Ecto neural progenitor cell (in vitro differentiated cells): ENCODE data around the gene PADI2.
A peak's percentile ranks its signal among the peaks of the same experiment; 100 is the strongest.

Source experiments
- DNase-seq: peaks from one replicate; pipeline ENCODE4 v3.0.0-alpha.2; 2018; ENCODE audit warnings: low spot score

PADI2 gene

GRCh38 chr1:17139637-17140036 lies 20.4 kb upstream of the PADI2 start:
- no peak for DNase-seq

DNA sequence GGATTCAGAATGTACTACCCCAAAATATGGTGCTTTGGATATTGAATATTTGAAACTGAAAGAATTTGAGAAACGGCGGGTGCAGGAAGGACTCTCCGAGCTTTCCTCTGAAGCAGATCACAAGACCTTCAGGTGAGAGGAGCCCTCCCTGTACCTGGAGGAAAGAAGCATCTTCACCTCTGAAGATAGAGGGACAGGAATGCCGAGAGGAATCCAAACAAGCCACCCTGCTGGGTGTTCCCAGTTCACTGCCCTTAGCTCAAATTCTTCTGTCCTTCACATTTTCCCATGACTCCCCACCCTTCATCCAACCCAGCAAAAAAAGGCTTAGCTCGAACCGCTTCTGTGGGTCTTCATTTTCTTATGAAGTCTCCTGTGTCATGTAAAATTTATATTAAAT lies 18.2 kb upstream of the PADI2 start:
- no peak for DNase-seq

- no peak for DNase-seq
Observed at GRCh38 chr1:17136936-17137335, 17.7 kb upstream of the PADI2 start.

- no peak for DNase-seq
Observed at GRCh38 chr1:17136145-17136544, 16.9 kb upstream of the PADI2 start.

- no peak for DNase-seq
Observed at GRCh38 chr1:17135530-17135929, 16.3 kb upstream of the PADI2 start.

- DNase-seq = no peak
Observed at GRCh38 chr1:17134724-17135123, 15.5 kb upstream of the PADI2 start.

DNA sequence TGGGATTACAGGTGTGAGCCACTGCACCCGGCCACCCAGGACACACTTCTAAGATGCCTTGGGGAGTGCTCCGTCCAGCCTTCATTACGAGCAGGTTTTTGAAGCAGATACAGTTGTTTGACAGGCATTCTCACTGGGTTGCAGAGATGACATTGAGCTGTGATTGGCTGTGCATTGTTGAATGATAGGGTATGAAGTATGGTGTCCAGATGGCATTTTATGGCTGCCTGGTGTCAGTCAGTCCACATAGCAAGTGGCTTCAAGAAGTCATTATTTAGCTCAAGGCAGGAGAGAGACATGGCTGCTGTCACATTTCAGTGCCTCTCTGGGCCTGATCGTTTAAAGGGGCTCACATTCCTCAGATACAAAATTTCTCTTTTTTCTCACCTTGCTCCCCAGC lies 14.8 kb upstream of the PADI2 start:
- no peak for DNase-seq

GRCh38 chr1:17130138-17130635 lies 10.9 kb upstream of the PADI2 start:
- no peak for DNase-seq

GRCh38 chr1:17128361-17128760 lies 9.1 kb upstream of the PADI2 start:
- DNase-seq = no peak

DNA sequence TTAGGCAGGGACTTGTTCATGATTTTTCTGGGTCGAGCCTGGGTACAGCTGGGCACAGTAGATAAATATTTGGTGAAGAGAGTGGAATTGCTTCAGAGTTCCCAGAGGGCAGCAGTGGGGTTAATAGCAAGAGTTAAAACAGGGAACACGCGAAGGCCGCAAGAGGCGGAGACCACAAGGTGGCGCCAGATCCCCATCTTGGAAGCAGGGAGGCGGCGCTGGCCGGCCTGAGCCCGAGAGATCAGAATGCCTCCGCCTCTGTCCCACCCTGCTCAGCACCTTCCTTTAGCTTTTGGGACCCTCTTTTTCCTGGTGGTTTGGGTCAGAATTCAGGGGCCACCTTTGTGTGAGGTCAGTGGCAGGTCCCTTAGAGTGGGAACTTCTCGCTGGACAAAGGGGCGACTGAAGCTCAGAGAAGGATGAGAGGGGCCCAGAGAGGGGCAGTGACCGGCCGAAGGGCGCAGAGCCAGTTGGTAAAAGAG lies 6.5 kb upstream of the PADI2 start:
- peak; percentile 94 for DNase-seq

GRCh38 chr1:17123196-17124045 lies 4.2 kb upstream of the PADI2 start:
- no peak for DNase-seq

DNA sequence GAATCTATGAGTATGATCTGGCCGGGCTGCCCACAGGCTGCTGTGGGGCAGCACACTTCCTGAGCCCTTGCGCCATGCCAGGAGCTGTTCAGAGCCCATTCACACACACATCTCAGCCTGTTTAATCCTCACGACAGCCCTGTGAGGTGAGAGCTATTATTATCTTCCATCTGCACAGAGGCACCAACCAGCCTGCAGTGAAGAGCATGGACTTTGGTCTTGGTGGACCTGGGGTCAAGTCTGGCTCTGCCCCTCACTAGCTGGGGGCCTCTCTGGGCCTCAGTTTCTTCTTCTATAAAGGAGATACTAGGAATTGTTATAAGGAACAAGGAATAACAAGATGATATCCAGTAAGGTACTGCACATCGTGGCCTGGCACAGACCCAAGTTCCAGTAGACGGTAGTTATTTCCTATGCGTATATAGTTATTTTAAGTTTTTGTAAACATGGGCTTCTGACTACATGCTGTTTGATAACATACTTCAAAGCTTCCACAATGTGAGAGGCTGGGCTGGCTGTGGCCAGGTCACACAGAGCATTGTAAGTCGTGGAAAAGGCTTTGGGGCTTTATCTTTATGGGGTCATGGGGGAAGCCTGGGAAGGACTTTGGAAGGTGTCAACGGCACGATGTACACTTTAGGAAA lies 3.4 kb upstream of the PADI2 start:
- DNase-seq = no peak

- DNase-seq = no peak
Observed at GRCh38 chr1:17121881-17122280, 2.6 kb upstream of the PADI2 start.

DNA sequence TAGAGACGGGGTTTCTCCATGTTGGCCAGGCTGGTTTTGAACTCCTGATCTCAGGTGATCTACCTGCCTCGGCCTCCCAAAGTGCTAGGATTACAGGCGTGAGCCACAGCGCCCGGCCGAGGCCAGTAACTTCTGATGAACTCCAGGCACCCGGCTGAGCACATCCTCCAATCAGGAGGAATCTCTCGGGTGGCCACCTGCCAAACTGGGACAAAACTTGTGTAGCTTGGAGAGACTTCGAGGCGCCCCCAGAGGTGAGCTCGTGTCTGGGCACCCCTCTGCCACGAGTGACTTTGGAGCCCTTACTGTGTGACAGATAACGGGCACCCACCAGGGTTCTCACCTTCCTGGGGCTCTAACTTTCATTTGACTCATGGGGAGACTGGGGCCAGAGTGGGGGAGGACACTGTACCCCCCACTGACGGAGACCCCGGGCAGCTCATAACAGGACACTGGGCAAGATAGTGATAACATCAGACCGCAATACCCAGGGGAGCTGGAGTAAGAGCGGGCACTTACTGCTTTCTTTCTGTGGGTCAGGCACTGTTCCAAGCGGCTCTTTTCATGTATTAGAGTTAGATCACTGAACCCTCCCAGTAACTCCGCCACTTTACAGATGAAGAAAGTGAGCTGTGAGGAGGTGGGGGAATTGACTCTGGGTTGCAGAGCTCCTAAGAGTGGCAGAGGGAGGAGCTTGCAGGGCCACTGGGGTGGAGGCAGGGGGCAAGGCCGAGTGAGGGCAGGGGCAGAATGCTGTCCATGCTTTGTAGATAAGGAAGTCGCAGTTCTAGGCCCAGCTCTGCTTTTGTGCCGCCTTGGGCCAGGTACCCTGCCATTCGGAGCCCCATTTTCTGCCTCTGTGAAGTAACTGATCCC lies 1.9 kb upstream of the PADI2 start:
- no peak for DNase-seq

- no peak for DNase-seq
Observed at GRCh38 chr1:17120481-17120877, 1.2 kb upstream of the PADI2 start.

DNA sequence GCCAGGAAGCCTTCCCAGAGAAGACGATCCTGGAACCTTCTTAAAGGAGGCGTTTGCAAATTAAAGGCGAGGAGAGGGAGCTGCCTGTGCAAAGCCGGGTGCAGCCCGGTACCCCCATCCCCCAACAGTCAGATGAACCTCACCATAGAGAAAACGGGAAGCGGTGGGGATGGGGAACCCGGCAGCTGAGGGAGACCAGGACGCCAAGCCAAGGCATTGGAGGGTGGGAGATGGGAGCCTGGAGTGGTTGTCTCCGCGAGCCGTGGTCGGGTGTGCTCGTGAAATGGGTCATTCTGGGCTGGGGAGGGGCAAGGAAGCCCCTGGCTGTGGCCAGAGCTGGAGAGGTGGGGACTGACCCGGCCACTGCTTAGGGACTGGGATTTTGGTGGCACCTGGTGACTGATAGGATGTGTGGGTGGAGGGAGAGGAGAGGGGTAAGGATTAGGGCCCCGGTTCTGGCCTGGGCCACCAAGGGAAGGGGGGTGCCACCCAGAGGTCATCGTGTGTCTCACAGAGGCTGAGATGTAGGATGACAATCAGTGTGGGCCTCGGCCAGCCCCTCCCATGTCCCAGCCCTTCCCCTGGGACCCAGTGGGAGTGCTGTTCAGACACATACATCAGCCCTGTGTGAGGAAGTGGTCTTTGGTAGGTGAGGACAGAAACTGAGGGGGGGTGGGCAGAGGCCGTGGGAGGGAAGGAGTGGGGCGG lies 676 bp upstream of the PADI2 start:
- DNase-seq = no peak

DNA sequence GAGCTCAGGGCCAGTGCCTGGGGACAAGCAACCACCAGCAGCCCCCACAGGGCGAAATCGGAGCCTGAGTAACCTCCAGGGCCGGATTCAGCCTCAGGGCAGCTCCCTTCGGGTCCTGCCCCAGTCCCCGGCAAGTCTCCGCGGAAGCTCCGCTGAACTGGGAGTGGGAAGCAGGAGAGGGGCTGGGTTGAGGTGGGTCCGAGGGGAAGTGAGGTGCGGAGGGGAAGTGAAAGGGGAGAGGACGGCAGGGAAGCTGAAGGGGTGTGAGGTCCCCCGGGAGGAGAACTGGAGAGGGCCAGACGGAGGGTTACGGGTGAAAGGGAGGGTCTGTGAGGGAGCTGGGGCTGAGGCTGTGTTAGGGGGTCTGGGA lies 560 bp downstream of the PADI2 start:
- no peak for DNase-seq

GRCh38 chr1:17118268-17118667 lies 983 bp downstream of the PADI2 start:
- no peak for DNase-seq

DNA sequence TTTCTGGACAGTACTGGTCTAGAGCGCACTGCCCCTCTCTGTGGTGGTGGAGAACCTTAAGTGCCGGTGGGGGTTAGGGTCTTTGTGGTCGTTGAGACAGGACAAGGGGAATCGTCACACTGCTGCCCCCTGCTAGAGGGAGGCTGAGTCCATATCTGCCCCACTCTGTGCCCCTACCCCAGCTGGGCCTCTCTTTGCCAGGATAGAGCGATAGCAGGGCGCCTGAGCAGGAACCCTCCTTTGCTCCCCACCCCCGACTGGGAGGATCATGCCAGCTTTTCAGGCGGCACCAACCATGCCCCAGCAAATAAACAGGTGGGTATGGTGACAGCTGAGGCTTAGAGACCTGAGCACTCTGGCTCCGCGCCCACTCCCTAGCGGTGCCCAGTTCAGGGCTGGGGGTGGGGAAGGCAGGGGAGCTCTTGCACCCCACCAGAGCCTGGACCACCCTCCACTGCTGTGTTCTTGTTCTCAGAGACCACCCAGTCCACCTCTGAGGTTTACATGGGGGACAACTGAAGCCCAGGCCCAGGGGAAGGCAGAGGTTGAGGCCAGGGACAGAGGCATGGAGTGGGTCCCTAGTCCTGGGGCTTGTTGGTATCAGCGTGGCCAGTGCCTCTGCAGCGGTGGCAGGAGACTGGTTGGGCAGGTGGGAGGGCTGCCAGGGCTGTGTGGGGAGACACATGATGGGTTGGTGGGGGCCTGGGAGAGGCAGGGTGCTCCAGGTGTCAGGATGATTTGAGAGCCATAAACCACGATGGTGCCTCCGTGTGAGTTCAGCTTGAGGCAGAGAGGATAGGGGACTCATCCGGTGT lies 1.6 kb downstream of the PADI2 start:
- no peak for DNase-seq

GRCh38 chr1:17116643-17117042 lies 2.6 kb downstream of the PADI2 start:
- DNase-seq = no peak

DNA sequence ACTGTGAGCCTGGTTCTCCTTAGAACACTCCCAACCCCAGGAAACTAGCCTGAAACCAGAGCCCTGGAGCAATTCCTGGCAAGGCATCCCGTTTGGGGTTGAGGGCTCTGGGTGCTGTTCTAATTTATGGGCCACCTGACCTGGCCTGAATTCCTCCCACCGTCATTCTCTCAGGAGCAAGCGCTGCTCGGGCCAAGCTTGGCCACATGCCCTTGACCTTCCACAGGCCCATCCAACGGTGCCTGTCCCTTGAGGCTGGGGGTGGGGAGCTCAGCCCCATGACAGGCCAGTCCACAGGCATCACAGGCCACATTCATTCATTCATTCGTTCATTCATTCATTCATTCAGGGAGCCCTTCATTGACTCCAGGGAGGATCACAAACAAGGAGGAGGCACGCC lies 5.3 kb downstream of the PADI2 start:
- DNase-seq = no peak
